Measurements from ENCODE around the gene CAGE1. TPM values are rescaled to one million over a fixed set of nuclear protein-coding genes. Genes with fewer than 3 reads are reported as not detected.
"Not testable (repeated sequence)": the region's sequence is repeated elsewhere in the genome, so short reads cannot be mapped to it uniquely, and the experiment has no call there.

The CAGE1 gene
- total RNA-seq, 1 donor from 2014 or later, result 0.07 TPM

DNA sequence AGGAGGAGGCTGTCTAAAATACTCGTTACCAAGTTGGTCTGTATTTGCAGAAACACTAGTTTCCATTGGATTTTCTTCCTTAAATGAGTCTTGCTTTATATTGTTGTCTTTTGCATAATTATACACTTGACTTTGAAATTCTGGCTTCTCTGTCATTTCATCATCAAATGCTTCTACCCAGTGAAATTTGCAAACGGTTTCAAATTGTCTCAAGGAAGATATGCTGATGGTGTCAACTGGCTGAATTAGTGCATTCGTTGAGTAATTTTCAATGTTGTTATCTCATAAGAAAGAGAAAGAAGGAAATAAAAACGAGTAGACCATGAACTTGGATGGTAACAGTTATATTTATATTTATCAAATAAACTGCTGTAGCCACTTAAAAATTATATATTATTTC, 10.8 kb downstream of the CAGE1 start:
- H3K36me3 Mint-ChIP-seq (ENCODE audit: low read depth), result no peaks in the 10 kb centered on the region
- intact Hi-C loops (cut with micrococcal nuclease), result no loop called here
- H3K4me1 Mint-ChIP-seq, result no peaks in the 10 kb centered on the region
- peaks cover 4% of the 10 kb centered on the region for H3K27me3 Mint-ChIP-seq
- no peak overlapping the region for H3K27ac Mint-ChIP-seq
- POLR2A ChIA-PET, result no interaction called here
- H3K4me3 Mint-ChIP-seq, result no peak overlapping the region
- ATAC-seq (ENCODE audit: low read depth), result no peak
- no peak for DNase-seq
- H3K9me3 Mint-ChIP-seq, result no peaks in the 10 kb centered on the region
- TF ChIP-seq, protein P1, sequence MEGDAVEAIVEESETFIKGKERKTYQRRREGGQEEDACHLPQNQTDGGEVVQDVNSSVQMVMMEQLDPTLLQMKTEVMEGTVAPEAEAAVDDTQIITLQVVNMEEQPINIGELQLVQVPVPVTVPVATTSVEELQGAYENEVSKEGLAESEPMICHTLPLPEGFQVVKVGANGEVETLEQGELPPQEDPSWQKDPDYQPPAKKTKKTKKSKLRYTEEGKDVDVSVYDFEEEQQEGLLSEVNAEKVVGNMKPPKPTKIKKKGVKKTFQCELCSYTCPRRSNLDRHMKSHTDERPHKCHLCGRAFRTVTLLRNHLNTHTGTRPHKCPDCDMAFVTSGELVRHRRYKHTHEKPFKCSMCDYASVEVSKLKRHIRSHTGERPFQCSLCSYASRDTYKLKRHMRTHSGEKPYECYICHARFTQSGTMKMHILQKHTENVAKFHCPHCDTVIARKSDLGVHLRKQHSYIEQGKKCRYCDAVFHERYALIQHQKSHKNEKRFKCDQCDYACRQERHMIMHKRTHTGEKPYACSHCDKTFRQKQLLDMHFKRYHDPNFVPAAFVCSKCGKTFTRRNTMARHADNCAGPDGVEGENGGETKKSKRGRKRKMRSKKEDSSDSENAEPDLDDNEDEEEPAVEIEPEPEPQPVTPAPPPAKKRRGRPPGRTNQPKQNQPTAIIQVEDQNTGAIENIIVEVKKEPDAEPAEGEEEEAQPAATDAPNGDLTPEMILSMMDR (IDR thresholded peaks at IDR 0.05), result no peak
- CTCF ChIA-PET, result no interaction called here

DNA sequence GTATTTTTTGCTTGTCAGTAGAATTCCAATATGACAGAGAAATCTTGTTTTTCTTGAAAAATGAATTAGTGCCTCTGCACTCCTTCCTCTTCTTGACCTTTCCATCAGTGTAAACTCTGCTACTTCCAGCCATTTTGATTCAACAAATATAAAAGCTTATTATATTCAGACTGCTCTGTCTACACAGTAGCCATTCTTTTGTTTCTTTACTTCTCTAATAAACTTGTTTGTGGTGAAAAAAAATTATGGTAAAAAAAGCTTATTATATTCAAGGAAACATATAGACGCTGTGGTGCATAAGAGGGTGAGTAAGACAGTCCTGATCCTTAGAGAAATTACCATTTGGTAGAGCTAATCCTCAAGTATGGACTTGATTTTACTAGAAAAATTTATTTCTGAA, 11.6 kb downstream of the CAGE1 start:
- no peak overlapping the region for H3K4me3 Mint-ChIP-seq
- no peaks in the 10 kb centered on the region for H3K9me3 Mint-ChIP-seq
- no peaks in the 10 kb centered on the region for H3K36me3 Mint-ChIP-seq (ENCODE audit: low read depth)
- no peak for ATAC-seq (ENCODE audit: low read depth)
- ChIA-PET POLR2A (interaction anchor here (0.5 to 0.7 kb wide), 2 partner anchors 10 to 113 kb away, joined by 3 to 6 read pairs; no protein-coding TSS in a partner anchor), CTCF (no interaction called here)
- H3K4me1 Mint-ChIP-seq, result no peaks in the 10 kb centered on the region
- no peak overlapping the region for H3K27ac Mint-ChIP-seq
- DNase-seq, result no peak
- peaks cover 6% of the 10 kb centered on the region for H3K27me3 Mint-ChIP-seq
- TF ChIP-seq, protein P1 (IDR thresholded peaks at IDR 0.05), result no peak
- intact Hi-C loops (cut with micrococcal nuclease), result no loop called here

DNA sequence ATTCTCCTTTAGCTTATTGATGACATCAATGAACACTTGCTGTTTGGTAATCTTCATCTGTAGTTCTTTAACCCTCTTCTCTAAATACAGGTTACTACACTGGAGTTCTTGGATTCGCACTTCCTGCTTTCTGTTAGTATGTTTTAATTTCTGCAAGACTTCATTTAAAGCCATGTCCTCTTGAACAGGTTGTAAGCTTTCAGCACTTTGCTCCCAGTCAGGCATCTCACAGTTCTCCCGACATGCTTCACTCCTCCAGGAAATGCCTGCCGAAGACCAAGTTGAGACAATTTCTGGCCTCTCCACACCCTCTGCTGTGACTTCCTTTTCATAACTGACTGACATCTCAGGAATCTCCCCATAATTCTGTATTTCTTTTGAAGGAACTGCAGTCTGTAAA, 15.8 kb downstream of the CAGE1 start:
- TF ChIP-seq, protein P1 (IDR thresholded peaks at IDR 0.05), result no peak

DNA sequence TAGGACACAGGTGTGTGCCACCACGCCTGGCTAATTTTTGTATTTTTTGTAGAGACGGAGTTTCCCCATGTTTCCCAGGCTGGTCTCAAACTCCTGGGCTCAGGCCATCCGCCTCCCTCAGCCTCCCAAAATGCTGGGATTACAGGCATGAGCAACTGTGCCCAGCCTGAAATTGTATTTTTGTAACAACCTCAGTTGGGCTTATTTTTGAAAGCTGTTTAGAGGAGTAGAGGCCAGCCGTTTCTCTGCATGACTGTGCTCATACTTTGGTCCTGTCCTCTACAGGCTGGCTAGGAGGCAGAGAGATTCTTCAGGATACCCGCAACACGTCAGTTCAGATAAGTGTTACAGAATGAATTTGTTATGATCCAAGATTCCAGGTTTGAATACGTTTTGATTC, 22.1 kb downstream of the CAGE1 start:
- DNase-seq (no peak), ATAC-seq (ENCODE audit: low read depth) (no peak)
- TF ChIP-seq, protein P1 (IDR thresholded peaks at IDR 0.05), result no peak
- Mint-ChIP-seq H3K4me1 (no peaks in the 10 kb centered on the region), H3K36me3 (ENCODE audit: low read depth) (no peaks in the 10 kb centered on the region), H3K27me3 (peaks cover 13% of the 10 kb centered on the region), H3K9me3 (no peaks in the 10 kb centered on the region), H3K4me3 (no peak overlapping the region), H3K27ac (no peak overlapping the region)
- intact Hi-C loops (cut with micrococcal nuclease), result no loop called here
- ChIA-PET POLR2A (interaction anchor here (0.7 kb wide), 1 partner anchor 10 kb away, joined by 6 read pairs; no protein-coding TSS in a partner anchor), CTCF (no interaction called here)

More for the DNA sequence above, 15.8 kb downstream of the CAGE1 start:
- ATAC-seq (ENCODE audit: low read depth), result no peak
- Mint-ChIP-seq H3K4me3 (no peak overlapping the region), H3K36me3 (ENCODE audit: low read depth) (no peaks in the 10 kb centered on the region), H3K27me3 (peaks cover 7% of the 10 kb centered on the region), H3K9me3 (no peaks in the 10 kb centered on the region), H3K27ac (no peak overlapping the region), H3K4me1 (no peaks in the 10 kb centered on the region)
- DNase-seq, result no peak
- CTCF ChIA-PET, result no interaction called here
- intact Hi-C loops (cut with micrococcal nuclease), result no loop called here
- POLR2A ChIA-PET, result no interaction called here

DNA sequence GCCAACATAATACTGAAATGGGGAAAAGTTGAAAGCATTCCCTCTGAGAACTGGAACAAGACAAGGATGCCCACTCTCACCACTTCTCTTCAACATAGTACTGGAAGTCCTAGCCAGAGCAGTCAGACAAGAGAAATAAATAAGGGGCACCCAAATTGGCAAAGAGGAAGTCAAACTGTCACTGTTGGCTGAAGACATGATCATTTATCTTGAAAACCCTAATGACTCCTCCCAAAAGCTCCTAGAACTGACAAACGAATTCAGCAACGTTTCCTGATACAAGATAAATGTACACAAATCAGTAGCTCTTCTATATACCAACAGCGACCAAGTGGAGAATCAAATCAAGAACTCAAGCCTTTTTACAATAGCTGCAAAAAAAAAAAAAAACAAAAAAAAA, 37.6 kb downstream of the CAGE1 start:
- CTCF ChIA-PET; POLR2A ChIA-PET; H3K36me3 Mint-ChIP-seq (ENCODE audit: low read depth); H3K4me3 Mint-ChIP-seq; H3K9me3 Mint-ChIP-seq; H3K4me1 Mint-ChIP-seq; H3K27ac Mint-ChIP-seq; ATAC-seq (ENCODE audit: low read depth); DNase-seq; intact Hi-C loops (cut with micrococcal nuclease): not testable (repeated sequence)
- H3K27me3 Mint-ChIP-seq, result peaks cover 14% of the 10 kb centered on the region

DNA sequence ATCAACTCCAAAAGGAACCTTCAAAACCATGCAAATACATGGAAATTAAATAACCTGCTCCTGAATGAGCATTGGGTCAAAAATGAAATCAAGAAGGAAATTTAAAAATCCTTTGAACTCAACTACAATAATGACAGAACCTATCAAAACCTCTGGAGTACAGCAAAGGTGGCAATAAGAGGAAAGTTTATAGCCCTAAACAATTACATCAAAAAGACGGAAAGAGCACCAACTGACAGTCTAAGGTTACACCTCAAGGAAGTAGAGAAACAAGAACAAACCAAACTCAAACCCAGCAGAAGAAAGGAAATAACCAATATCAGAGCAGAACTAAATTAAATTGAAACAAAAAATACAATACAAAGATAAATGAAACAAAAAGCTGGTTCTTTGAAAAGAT, 39.0 kb downstream of the CAGE1 start:
- DNase-seq; H3K4me3 Mint-ChIP-seq; H3K36me3 Mint-ChIP-seq (ENCODE audit: low read depth); intact Hi-C loops (cut with micrococcal nuclease); POLR2A ChIA-PET; H3K27ac Mint-ChIP-seq; H3K4me1 Mint-ChIP-seq; ATAC-seq (ENCODE audit: low read depth); H3K9me3 Mint-ChIP-seq: not testable (repeated sequence)
- CTCF ChIA-PET, result interaction anchor here (1.0 kb wide), 1 partner anchor 9 kb away, joined by 3 read pairs; no protein-coding TSS in a partner anchor
- H3K27me3 Mint-ChIP-seq, result peaks cover 14% of the 10 kb centered on the region

DNA sequence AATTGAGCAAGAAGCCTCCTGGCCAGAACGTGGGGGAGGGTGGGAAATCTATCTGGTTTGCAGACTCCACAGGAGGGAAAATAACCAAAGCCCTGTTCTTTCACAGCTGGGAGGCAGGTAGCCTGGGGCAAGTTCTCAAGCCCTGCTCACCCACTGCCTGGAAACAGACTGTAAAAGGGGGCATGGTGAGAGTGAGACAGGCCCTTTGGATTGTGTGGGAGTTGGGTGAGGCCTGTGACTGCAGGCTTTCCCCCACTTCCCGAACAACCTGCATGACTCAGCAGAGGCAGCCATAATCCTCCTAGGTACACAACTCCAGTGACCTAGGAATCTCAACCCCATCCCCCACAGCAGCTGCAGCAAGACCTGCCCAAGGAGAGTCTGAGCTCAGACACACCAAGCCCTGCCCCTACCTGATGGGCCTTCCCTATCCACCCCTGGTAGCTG, 42.0 kb downstream of the CAGE1 start:
- POLR2A ChIA-PET; H3K27ac Mint-ChIP-seq; H3K36me3 Mint-ChIP-seq (ENCODE audit: low read depth); DNase-seq; H3K4me3 Mint-ChIP-seq; H3K9me3 Mint-ChIP-seq; ATAC-seq (ENCODE audit: low read depth); CTCF ChIA-PET; intact Hi-C loops (cut with micrococcal nuclease); H3K4me1 Mint-ChIP-seq: not testable (repeated sequence)
- H3K27me3 Mint-ChIP-seq, result peaks cover 22% of the 10 kb centered on the region

DNA sequence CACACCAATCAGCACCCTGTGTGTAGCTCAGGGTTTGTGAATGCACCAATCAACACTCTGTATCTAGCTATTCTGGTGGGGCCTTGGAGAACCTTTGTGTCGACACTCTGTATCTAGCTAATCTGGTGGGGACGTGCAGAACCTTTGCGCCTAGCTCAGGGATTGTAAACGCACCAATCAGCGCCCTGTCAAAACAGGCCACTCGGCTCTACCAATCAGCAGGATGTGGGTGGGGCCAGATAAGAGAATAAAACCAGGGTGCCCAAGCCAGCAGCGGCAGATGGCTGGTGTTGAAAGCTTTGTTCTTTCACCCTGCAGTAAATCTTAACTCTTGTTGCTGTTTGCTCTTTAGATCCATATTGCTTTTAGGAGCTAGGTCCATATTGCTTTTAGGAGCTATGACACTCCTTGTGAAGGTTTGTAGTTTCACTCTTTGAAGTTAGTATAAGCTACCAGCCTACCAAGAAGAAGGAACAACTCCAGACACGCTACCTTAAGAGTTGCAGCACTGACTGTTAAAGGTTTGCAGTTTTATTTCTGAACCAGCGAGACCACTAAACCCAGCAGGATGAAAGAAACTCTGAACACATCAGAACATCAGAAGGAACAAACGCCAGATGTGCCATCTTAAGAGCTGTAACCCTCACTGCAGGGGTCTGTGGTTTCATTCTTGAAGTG, 44.6 kb downstream of the CAGE1 start:
- intact Hi-C loops (cut with micrococcal nuclease); H3K4me1 Mint-ChIP-seq; CTCF ChIA-PET; H3K4me3 Mint-ChIP-seq; H3K36me3 Mint-ChIP-seq (ENCODE audit: low read depth); ATAC-seq (ENCODE audit: low read depth); POLR2A ChIA-PET; H3K27ac Mint-ChIP-seq; DNase-seq; H3K9me3 Mint-ChIP-seq: not testable (repeated sequence)
- peaks cover 21% of the 10 kb centered on the region for H3K27me3 Mint-ChIP-seq
